Measurements from ENCODE around the gene KCND3. TPM values are rescaled to one million over a fixed set of nuclear protein-coding genes. Genes with fewer than 3 reads are reported as not detected.

The KCND3 gene
- total RNA-seq, 4 donors from 2014 or later = 1.0 to 6.9 (median 3.9) TPM

- H3K36me3 ChIP-seq = no peaks in the 10 kb centered on the region
- TF ChIP-seq EP300 (IDR thresholded peaks at IDR 0.05) (no peak), POLR2A (IDR thresholded peaks at IDR 0.05) (no peak)
- TF ChIP-seq, protein P1, sequence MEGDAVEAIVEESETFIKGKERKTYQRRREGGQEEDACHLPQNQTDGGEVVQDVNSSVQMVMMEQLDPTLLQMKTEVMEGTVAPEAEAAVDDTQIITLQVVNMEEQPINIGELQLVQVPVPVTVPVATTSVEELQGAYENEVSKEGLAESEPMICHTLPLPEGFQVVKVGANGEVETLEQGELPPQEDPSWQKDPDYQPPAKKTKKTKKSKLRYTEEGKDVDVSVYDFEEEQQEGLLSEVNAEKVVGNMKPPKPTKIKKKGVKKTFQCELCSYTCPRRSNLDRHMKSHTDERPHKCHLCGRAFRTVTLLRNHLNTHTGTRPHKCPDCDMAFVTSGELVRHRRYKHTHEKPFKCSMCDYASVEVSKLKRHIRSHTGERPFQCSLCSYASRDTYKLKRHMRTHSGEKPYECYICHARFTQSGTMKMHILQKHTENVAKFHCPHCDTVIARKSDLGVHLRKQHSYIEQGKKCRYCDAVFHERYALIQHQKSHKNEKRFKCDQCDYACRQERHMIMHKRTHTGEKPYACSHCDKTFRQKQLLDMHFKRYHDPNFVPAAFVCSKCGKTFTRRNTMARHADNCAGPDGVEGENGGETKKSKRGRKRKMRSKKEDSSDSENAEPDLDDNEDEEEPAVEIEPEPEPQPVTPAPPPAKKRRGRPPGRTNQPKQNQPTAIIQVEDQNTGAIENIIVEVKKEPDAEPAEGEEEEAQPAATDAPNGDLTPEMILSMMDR (IDR thresholded peaks at IDR 0.05) = no peak
- no peaks in the 10 kb centered on the region for H3K9me3 ChIP-seq
- WGBS, 2 donors = 0% methylated on average over 3 of the region's 3 CpGs
- no peaks in the 10 kb centered on the region for H3K4me1 ChIP-seq
- no peak overlapping the region for H3K27ac ChIP-seq
- no peaks in the 10 kb centered on the region for H3K27me3 ChIP-seq
- no peak for DNase-seq (ENCODE audit: low spot score in 2 of 2)
- H3K4me3 ChIP-seq = no peak overlapping the region
Measured at GRCh38 chr1:111864862-111865261, 124.6 kb downstream of the KCND3 start.

DNA sequence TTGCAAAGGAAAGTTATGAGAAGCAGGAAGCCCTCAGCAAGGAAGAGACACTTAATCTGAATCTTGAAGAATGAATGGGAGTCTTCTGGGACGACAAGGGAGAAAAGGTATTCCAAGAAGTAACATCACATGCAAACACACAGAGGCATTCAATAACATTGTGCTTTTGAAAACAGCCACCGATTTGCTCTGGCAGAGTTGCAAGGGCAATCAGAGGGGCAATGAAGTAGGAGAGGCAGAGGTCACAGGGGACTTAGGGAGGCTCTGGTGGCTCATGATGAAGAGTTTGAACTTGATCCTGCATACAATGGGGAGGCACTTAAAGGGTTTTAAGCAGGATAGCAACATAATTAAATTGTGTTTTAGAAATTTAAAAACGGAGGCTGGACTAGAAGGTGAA lies 126.1 kb downstream of the KCND3 start:
- Histone ChIP-seq H3K27me3 (no peaks in the 10 kb centered on the region), H3K4me1 (no peaks in the 10 kb centered on the region), H3K27ac (no peak overlapping the region), H3K9me3 (no peaks in the 10 kb centered on the region), H3K4me3 (no peak overlapping the region), H3K36me3 (no peaks in the 10 kb centered on the region)
- WGBS, 2 donors = 59 to 60% methylated on average over 3 of the region's 3 CpGs
- no peak for DNase-seq (ENCODE audit: low spot score in 2 of 2)
- TF ChIP-seq POLR2A (IDR thresholded peaks at IDR 0.05) = no peak
- no peak for TF ChIP-seq EP300 (IDR thresholded peaks at IDR 0.05)
- TF ChIP-seq, protein P1 (IDR thresholded peaks at IDR 0.05) = no peak

- Histone ChIP-seq H3K9me3 (no peaks in the 10 kb centered on the region), H3K4me3 (no peak overlapping the region), H3K27ac (no peak overlapping the region), H3K27me3 (no peaks in the 10 kb centered on the region), H3K4me1 (no peaks in the 10 kb centered on the region), H3K36me3 (no peaks in the 10 kb centered on the region)
- DNase-seq (ENCODE audit: low spot score in 2 of 2) = no peak
- no peak for TF ChIP-seq POLR2A (IDR thresholded peaks at IDR 0.05)
- no peak for TF ChIP-seq EP300 (IDR thresholded peaks at IDR 0.05)
- TF ChIP-seq, protein P1 (IDR thresholded peaks at IDR 0.05) = no peak
- WGBS, 2 donors = 76 to 84% methylated on average over 3 of the region's 3 CpGs
Measured at GRCh38 chr1:111862599-111862998, 126.9 kb downstream of the KCND3 start.

GRCh38 chr1:111861523-111861922 lies 127.9 kb downstream of the KCND3 start:
- H3K4me1 ChIP-seq = no peaks in the 10 kb centered on the region
- H3K27ac ChIP-seq = no peak overlapping the region
- H3K27me3 ChIP-seq = no peaks in the 10 kb centered on the region
- no peak overlapping the region for H3K4me3 ChIP-seq
- H3K9me3 ChIP-seq = no peaks in the 10 kb centered on the region
- DNase-seq (ENCODE audit: low spot score in 2 of 2) = no peak
- TF ChIP-seq POLR2A (IDR thresholded peaks at IDR 0.05) (no peak), EP300 (IDR thresholded peaks at IDR 0.05) (no peak)
- TF ChIP-seq, protein P1 (IDR thresholded peaks at IDR 0.05) = no peak
- no peaks in the 10 kb centered on the region for H3K36me3 ChIP-seq
- WGBS, 2 donors = 64 to 66% methylated on average over 6 of the region's 6 CpGs

GRCh38 chr1:111857194-111857651 lies 132.2 kb downstream of the KCND3 start:
- no peaks in the 10 kb centered on the region for H3K36me3 ChIP-seq
- TF ChIP-seq EP300 (IDR thresholded peaks at IDR 0.05) = no peak

More at GRCh38 chr1:111857194-111857651, 132.2 kb downstream of the KCND3 start:
- peaks cover 0 to 9% of the 10 kb centered on the region in 2 donors for H3K27me3 ChIP-seq
- H3K27ac ChIP-seq = no peak overlapping the region
- no peak overlapping the region for H3K4me3 ChIP-seq
- no peak for DNase-seq (ENCODE audit: low spot score in 2 of 2)
- WGBS, 2 donors = 57 to 67% methylated on average over 13 of the region's 13 CpGs
- no peaks in the 10 kb centered on the region for H3K9me3 ChIP-seq
- H3K4me1 ChIP-seq = no peaks in the 10 kb centered on the region

Data from tibial nerve (tissue), 4 donors.